NB4 (cell line): Measurements from ENCODE around the gene HPN.

Experiments
- DNase-seq: peaks from one replicate; pipeline ENCODE4 v3.0.0; 2010; ENCODE audit warnings: low read depth
- H3K4me3 ChIP-seq: one replicate; pipeline ENCODE4 v1.5.1; 2011; ENCODE audit warnings: mild to moderate bottlenecking, low read depth, low read length, moderate library complexity
- CTCF ChIP-seq: IDR thresholded peaks from one replicate; pipeline ENCODE4 v1.5.1; 2012; ENCODE audit warnings: low read depth, low read length
- MAX ChIP-seq: IDR thresholded peaks from 2 replicates; pipeline ENCODE4 v1.6.1; 2011; ENCODE audit warnings: low read depth, low read length
- MYC ChIP-seq: IDR thresholded peaks from 2 replicates; pipeline ENCODE4 v1.6.1; 2011; ENCODE audit warnings: low read depth, low read length
- POLR2A ChIP-seq: IDR thresholded peaks from 2 replicates; pipeline ENCODE4 v1.6.1; 2011; ENCODE audit warnings: mild to moderate bottlenecking; ENCODE audit not compliant: insufficient read length; ENCODE audit errors: extremely low read depth

HPN gene

GRCh38 chr19:35052599-35053190, 11.2 kb downstream of the HPN start:
- TF ChIP-seq MYC = no peak
- TF ChIP-seq MAX = no peak
- no peak for TF ChIP-seq POLR2A
- no peak for TF ChIP-seq CTCF
- DNase-seq = no peak

GRCh38 chr19:35053667-35054293, 12.3 kb downstream of the HPN start:
- no peak for DNase-seq

More at GRCh38 chr19:35052599-35053190, 11.2 kb downstream of the HPN start:
- no peak overlapping the region for H3K4me3 ChIP-seq

GRCh38 chr19:35054626-35055025, 13.1 kb downstream of the HPN start:
- DNase-seq = no peak
- no peak overlapping the region for H3K4me3 ChIP-seq
- TF ChIP-seq CTCF (no peak), POLR2A (no peak), MAX (no peak), MYC (no peak)

More at GRCh38 chr19:35053667-35054293, 12.3 kb downstream of the HPN start:
- no peak overlapping the region for H3K4me3 ChIP-seq
- TF ChIP-seq POLR2A (no peak), CTCF (no peak), MAX (no peak), MYC (no peak)

GRCh38 chr19:35055715-35056179, 14.2 kb downstream of the HPN start:
- TF ChIP-seq MYC (no peak), POLR2A (no peak), CTCF (peak; percentile 4), MAX (no peak)
- no peak overlapping the region for H3K4me3 ChIP-seq
- DNase-seq = no peak

GRCh38 chr19:35056513-35057063, 15.1 kb downstream of the HPN start:
- TF ChIP-seq MYC (no peak), CTCF (no peak), MAX (no peak), POLR2A (no peak)
- DNase-seq = no peak
- no peak overlapping the region for H3K4me3 ChIP-seq
